Measurements from ENCODE around the gene CTIF.

CTIF gene

DNA sequence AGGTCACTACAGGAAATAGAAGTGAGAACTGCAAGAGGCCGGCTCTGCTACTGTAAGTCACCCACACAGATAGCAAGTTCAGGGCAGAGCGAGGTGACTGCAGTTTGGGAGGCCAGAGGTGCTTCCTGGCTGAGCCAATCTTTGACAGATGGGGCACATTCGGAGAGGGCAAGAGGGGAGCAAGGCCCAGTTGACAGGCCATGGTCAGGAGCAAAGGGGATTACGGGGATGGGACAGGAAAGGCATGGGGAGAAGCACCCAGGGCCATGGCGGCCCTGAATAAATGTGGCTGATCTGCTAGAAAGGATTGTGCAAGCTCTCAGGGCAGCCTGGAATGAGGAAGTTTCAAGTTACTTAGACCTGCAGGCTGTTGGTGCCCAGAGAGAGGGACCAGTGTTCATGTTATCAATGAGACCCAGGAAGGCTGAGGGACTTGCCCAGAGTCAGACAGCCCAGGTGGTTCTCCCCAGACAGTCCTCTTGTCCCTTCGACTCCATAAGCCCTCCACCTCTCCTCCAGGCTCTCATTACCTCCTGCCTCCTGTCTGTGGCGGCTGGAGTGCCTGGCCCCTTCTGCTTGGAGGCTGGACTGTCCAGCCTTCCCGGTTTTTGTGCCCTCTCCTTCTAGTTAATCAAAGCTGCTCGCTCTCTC is 123.3 kb downstream of the CTIF start:
- no peak for DNase-seq

- DNase-seq = no peak
Measured at GRCh38 chr18:48663096-48663930, 124.5 kb downstream of the CTIF start.

DNA sequence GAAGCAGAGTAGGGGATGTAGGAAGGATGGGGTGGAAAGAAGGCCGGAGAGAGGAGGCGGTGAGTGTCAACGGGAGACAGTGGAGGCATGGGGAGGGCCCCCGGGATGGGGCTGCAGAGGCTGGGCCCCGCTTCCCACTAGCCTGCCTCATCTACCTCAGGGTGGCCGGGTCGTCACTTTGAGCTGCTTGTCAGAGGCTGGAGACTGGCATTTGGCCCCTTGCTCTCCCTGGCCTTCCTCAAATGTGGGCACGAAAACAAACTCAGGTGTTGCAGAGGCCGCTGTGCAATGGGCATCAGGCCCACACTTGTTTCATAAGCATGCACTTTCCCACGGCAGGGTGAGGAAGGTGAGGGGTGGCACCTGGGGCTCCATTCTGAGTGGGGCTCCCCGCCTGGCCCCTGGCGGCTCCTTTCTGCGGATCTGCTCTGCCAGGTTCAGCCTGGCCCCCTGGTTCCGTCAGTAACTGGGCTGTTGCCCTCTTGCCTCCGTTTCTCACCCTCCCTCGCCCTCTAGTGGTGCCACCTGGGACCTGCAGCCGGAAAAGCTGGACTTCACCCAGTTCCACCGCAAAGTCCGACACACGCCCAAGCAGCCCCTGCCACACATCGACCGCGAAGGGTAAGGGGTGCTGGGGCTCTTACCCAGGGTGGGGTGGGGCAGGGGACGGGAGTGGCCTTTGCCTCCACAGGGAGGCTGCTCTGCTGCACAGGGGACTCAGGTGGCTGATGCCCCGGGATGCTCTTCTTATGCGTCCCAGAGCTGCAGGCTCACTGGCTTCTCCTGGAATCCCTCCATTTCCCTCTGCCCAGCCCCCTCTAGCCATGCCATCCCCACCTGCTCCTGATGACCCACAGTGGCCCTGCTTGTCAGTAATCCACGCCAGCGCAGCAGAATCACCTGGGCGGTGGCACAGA is 125.4 kb downstream of the CTIF start:
- peak in 48 of 56 donors; percentile 23 to 86 (median 62) for DNase-seq

DNA sequence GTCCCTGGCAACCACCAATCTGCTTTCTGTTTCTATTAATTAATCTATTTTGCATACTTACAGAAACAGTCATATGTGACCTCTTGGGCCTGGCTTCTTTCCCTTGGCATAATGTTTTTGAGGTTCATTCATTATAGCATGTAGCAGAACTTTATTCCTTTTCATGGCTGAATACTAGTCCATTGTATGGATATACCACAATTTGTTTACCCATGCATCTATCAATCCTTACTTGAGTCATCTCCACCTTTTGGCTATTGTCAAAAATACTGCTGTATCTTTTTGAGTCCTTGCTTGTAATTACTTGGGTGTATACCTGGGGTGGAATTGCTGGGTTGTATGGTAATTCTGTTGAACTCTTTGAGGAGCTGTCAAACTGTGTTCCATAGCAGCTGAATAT is 126.8 kb downstream of the CTIF start:
- no peak for DNase-seq

DNA sequence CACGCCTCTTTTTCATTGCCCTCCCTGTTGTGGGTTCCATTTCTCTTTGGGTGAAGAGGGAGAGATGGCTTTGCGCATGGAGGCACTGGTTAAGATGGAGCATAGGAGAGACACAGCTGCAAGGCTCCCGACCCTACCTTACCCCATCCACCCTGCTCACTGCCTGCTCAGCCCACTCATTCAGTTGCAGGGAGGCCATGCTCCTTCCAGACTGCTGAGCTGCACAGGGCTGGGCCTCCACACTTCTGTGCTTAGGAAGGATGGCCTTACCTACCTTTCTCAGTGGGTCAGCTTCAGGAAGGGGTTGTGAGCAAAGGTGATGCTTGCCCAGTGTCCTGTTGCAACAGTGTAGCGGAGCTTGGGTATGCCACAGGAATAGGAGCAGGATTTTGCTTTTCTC is 127.8 kb downstream of the CTIF start:
- DNase-seq = no peak

DNA sequence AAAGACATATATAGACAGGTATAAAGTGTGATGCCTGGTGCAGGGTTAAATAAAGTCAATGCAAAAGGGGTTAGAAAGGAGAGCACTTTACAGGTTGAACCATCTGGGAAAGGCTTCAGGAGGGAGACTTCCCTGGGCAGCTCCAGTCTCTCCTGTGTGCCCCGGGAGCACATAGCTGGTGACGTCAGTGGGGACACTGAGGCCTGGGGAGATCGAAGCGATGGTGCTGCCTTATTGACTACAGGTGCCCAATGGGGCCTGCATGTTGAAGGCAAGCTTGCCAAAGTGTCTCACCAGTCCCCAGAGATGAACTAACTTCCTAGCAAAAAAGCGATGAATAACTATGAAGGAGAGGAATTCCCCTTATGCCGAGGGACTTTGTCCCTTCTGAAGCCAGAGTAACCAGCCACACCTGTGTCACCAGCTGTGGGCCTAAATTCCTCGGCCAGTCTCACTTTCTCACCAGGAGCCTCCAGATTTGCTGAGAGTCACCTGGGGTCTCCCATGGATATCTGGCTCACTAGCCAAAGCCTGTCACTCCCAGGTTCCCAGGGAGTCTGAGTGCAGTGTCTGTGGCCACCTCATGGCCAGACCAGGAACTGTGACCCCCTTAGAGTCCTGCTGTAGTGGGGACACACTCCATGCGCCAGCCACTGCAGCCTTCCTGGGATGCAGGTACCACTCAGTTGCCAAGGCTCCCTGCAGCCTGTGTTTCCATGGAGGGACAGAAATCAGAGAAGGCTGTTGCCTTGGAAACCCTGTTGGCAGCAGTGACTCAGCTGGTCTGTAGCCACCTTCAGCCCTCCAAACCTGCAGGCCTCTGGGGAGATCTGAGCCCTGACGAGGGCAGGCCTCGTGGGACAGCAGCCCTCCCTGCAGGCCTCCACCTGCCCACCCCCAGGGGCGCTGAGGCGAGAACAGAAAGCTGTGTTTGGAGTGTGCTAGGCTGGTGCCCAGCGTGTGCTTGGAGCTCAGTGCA is 128.7 kb downstream of the CTIF start:
- peak in 21 of 56 donors; percentile 16 to 63 (median 39) for DNase-seq

GRCh38 chr18:48668466-48669179 is 129.8 kb downstream of the CTIF start:
- DNase-seq = no peak

DNA sequence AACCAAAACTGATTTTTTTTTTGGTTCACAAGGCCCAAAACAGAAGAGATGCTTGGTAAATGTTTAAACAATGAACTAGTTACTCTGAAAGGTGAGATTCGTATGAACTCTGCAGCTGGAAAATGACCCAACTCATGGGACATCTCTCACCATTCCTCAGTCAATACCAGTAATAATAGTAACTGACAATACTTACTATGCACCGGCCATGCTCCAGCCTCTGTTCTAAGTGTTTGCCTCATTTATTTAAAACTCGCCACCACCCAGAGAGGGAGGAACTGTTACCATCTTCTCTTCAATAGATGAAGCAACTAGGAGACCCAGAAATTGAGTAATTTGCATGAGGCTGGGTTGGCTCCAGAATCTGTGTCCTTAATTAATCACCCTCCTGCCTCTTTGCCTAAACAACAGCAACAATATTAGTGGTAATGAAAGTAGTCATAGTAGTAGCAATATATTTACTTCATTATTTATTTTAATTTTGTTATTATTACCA is 130.4 kb downstream of the CTIF start:
- DNase-seq = no peak

GRCh38 chr18:48669991-48670750 is 131.3 kb downstream of the CTIF start:
- no peak for DNase-seq

DNA sequence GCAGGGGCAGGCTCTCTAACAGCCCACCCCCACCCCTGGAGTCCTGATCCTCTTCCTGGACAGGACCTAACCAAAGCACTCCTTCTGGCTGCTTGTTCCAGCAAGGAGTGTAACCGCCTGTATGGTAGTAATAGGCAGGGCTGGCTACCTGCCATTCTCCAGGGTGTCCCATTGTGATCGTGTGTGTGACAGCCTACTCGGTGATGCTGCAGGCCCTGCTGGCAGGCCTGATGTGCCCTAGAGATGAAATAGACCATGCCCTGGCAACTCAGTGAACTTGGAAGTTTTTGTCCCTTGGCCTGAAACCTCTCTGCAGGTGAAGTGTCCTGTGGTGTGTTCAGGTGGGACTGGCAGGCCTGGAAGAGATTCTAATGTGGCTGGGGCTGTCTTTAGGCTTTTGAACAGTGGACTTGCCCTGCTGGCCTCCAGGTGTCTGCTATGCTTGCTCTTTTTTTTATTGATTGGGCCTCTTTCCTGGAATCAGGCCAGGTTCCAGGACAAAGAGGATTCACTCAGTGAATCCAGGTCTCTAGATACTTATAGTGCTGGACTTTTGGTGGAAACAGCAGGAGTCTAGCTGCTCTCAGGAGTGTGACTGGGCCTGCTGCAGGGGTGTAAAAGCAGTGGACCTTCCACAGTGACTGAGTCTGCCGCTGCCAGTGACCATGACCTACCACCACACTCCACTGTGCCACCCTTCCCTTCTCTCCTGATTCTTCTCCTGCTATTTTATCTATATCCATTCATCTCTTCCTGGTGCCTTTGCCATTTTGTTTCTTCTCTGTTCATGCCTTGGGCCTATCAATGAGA is 132.1 kb downstream of the CTIF start:
- no peak for DNase-seq

- DNase-seq = no peak
Measured at GRCh38 chr18:48671561-48671945, 132.7 kb downstream of the CTIF start.

GRCh38 chr18:48672671-48673340 is 134.0 kb downstream of the CTIF start:
- no peak for DNase-seq

- DNase-seq = no peak
Measured at GRCh38 chr18:48673456-48673852, 134.6 kb downstream of the CTIF start.

GRCh38 chr18:48673853-48674721 is 135.3 kb downstream of the CTIF start:
- DNase-seq = no peak

- DNase-seq = no peak
Measured at GRCh38 chr18:48674758-48675351, 136.0 kb downstream of the CTIF start.

- DNase-seq = peak in 55 of 56 donors; percentile 26 to 91 (median 76)
Measured at GRCh38 chr18:48675352-48675761, 136.5 kb downstream of the CTIF start.
